CD1c-positive myeloid dendritic cell (primary cell): Measurements from ENCODE around the gene KCTD7.
"Not testable (repeated sequence)": the region's sequence is repeated elsewhere in the genome, so short reads cannot be mapped to it uniquely, and the experiment has no call there.

Experiments
- DNase-seq: peaks from one replicate; pipeline ENCODE4 v3.0.0-alpha.2; 2016; ENCODE audit errors: extremely low spot score

Gene KCTD7

DNA sequence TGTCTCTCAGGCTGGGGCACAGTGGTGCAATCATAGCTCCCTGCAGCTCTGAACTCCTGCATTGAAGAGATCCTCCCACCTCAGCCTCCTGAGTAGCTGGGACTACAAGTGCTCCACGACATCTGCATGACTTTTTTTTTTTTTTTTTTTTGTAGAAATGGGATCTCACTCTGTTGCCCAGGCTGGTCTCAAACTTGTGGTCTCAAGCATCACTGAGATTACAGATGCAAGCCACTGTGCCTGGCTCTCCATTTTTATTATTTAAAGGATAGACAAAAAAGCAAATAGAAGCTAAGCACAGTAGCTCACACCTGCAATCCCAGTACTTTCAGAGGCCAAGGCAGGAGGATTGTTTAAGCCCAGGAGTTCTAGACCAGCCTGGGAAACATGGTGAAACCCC, 13.0 kb upstream of the KCTD7 start:
- no peak for DNase-seq

GRCh38 chr7:66617295-66617694, 11.4 kb upstream of the KCTD7 start:
- no peak for DNase-seq

DNA sequence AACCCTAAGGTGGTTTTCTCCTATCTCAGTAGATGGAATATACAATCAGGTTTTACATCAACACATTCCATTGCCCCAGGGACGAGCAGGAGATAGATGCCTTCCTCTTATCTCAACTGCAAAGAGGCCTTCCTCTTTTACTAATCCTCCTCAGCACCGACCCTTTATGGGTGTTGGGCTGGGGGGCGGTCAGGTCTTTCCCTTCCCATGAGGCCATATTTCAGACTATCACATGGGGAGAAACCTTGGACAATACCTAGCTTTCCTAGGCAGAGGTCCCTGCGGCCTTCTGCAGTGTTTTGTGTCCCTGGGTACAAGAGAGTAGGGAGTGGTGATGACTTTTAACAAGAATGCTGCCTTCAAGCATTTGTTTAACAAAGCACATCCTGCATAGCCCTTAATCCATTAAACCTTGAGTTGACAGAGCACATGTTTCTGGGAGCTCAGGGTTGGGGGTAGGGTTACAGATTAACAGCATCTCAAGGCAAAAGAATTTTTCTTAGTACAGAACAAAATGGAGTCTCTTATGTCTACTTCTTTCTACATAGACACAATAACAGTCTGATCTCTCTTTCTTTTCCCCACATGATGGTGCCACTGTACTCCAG, 9.2 kb upstream of the KCTD7 start:
- DNase-seq, result not testable (repeated sequence)

GRCh38 chr7:66626331-66626934, 2.2 kb upstream of the KCTD7 start:
- peak; percentile 18 for DNase-seq

GRCh38 chr7:66627151-66627681, 1.5 kb upstream of the KCTD7 start:
- peak; percentile 80 for DNase-seq

DNA sequence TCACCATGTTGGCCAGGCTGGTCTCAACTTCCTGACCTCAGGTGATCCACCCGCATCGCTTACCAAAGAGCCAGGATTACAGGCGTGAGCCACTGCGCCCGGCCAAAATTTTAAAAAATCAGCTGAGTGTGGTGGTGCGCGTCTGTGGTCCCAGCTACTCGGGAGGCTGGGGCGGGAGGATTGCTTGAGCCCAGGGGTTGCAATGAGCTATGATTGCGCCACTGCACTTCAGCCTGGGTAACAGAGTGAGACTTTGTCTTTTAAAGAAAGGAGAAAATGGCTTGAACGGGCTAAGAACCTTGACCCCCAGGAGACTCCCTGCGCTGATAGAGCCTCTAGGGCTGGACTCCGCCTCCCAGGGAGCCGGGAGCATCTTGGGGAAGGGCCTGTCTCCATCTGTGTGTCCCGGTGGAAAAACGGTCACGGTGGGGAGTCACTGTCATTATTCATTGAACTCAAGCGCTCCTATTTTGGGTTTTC, 760 bp upstream of the KCTD7 start:
- peak; percentile 47 for DNase-seq

- DNase-seq, result no peak
These were observed 761 bp downstream of the KCTD7 start for GRCh38 chr7:66629222-66630062.

DNA sequence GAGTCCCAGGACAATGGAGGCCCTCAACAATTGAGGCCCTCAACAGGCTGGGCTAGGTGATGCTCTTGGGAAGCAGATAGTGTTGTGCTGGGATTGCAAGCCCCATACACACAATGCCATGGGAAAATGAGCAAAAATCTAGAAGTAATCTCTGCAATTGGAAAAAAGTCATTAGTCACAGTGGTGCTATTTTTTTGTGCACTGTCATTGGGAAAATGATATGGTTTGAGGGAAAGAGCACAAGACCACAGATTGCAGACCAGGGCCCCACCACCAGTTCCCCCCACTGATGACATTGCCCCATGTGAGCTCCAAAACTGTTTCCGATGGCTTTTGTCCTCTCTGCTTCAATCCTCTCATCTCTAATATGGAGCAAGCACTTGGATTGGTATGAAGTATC, 1.9 kb downstream of the KCTD7 start:
- peak; percentile 46 for DNase-seq

DNA sequence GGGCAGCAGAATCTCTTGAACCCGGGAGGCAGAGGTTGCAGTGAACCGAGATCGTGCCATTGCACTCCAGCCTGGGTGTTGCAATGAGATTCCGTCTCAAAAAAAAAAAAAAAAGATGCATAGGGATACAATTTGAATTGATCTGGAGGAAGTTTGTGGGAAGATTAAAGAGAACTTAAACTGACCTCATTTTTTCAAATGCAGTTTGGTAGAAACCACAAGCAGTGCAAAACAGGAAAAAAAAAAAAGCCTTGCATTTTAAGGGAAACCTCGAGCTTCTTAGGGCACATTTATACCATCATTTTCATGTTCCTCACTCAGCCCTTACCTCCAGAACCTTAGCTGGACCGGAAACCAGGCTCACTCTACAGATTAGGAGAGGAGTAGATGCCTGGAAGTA, 2.8 kb downstream of the KCTD7 start:
- peak; percentile 85 for DNase-seq

DNA sequence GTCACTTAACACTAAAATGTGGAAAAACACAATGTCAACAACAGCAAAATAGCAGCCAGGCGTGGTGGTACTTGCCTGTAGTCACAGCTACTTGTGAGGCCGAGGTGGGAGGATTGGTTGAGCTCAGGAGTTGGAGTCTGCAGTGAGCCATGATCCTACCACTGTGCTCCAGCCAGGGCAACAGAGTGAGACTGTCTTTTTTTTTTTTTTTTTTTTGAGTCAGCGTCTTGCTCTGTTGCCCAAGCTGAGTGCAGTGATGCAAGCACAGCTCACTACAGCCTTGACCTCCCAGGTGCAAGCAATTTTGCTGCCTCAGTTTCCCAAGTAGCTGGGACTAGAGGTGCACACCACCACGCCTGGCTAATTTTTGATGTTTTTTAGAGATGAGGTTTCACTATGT, 6.1 kb downstream of the KCTD7 start:
- DNase-seq, result peak; percentile 11

DNA sequence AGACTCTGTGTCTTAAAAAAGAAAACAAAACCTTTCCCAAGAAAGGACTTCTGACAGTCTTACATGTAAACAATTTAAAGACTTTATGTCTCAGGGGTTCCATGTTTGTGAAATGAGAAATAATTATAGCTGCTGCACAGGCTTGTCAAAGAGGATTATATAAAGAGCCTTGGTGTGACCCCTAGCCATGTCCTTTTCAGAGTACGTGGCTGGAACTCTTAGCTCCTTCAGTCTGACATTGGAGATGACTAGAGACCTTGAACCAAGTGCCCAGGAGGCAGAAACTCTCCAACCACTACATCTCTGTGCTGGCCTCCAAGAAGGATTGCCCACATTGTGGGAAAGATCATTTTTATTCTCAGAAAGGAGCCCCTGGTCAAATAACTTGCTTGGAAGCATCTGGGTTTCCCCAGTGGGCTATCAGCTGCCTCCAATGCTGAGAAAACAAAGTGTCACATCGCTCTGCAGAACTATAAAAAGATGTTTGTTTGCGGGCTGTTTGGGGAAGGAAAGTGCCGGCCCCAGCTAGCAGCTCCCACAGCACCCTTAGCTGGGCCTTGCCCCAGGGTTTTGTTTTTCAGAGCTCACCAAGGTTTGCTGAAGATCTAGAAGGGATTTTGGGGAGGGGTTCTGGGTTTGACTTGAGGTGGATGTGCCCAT, 6.8 kb downstream of the KCTD7 start:
- not testable (repeated sequence) for DNase-seq

DNA sequence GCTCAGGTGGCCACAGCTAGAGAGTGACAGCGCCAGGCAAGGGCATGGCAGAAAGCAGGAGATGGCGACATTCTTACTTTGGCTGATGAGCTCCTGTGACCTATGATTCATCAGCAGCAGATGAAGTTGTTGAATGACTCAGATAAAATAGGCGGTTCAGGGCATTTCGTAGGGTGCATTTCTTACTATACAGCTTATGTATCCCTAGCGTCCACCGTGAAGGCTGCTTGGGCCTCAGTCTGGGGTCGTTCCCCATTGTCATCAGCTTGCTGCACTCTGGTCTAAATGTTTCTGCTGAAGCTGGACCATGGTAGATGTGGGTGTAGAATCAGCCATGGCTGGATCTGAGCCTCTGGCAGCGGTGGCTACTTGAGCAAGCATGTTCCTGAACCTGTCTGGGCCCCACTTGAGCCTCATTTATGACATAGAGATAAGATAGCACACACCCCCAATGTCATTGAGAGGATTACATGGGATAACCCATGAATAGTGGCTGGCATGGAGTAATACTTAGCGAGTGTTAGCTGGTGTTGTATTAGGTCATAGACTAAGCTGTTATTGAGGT, 7.4 kb downstream of the KCTD7 start:
- peak; percentile 86 for DNase-seq

GRCh38 chr7:66638309-66639099, 9.8 kb downstream of the KCTD7 start:
- no peak for DNase-seq

- no peak for DNase-seq
These were observed 11.1 kb downstream of the KCTD7 start for GRCh38 chr7:66639773-66640172.

DNA sequence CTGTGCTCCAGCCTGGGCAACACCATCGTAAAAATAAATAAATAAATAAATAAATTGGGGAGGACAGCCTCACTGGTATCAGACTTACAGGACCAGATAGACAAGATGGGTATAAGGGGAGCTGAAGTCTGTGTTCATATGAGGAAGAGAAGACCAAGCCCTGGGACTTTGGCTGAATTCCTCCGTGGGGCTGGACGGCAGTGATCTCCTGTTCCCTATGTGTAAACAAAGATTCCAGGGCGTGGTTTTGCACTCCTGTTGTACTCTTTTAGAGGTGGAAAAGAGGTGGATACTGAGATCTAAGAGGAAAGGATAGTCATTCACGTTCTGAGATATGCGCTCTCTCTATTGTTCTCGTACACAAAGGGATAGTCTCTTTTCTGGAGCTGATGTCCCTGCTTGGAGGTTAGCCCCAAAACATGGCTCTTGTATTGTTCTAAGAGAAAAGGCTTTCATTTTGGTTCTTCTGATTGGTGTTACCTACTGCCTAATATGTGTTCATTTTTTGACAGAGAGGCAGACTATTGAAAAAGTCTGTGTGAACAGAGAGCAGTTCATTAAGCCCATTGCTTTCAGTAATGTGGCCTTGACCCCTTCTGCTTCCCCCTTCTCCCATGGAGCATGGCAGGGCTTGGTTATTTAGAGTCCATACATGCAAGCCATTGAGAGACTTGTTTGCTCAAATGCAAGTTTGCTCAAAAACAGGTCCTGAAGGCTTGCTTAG, 12.3 kb downstream of the KCTD7 start:
- no peak for DNase-seq

- no peak for DNase-seq
These were observed 12.8 kb downstream of the KCTD7 start for GRCh38 chr7:66641526-66641871.

GRCh38 chr7:66642186-66642585, 13.5 kb downstream of the KCTD7 start:
- DNase-seq, result peak; percentile 81

GRCh38 chr7:66642932-66643331, 14.3 kb downstream of the KCTD7 start:
- DNase-seq, result no peak

- DNase-seq, result no peak
These were observed 14.7 kb downstream of the KCTD7 start for GRCh38 chr7:66643395-66643794.

DNA sequence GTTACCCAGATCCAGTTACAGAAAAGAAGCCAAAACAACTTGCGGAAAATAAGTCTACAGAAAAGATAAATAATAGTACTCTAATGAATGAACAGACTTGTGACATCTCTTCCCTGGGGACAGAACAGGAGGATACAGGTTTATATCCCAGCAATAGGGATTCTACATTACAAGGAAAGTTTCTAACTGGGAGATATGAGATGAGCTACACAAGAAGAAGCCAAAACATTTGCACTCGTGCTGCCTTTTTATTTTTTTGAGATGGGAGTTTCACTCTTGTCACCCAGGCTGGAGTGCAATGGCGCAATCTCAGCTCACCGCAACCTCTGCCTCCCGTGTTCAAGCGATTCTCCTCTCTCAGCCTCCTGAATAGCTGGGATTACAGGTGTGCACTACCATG, 22.3 kb downstream of the KCTD7 start:
- not testable (repeated sequence) for DNase-seq
